Muscle layer of colon (tissue), 2 donors: ENCODE results near the gene CBLN1.
"Not testable (repeated sequence)": the region's sequence is repeated elsewhere in the genome, so short reads cannot be mapped to it uniquely, and the experiment has no call there.

Experiments used
- H3K27ac ChIP-seq: one replicate; pipeline ENCODE4 v1.7.0; 2013; ENCODE audit warnings: low read depth, mild to moderate bottlenecking, low read length, moderate library complexity
- H3K27me3 ChIP-seq, 2 donors: one replicate each; pipeline ENCODE4 v1.7.0; 2013; ENCODE audit warnings: low read length in 2 of 2, mild to moderate bottlenecking in 2 of 2; ENCODE audit not compliant: insufficient read depth in 2 of 2, control insufficient read depth in 1 of 2
- H3K36me3 ChIP-seq: one replicate; pipeline ENCODE4 v1.7.0; 2013; ENCODE audit warnings: mild to moderate bottlenecking, low read length; ENCODE audit not compliant: insufficient read depth
- H3K4me1 ChIP-seq: one replicate; pipeline ENCODE4 v1.7.0; 2013; ENCODE audit warnings: mild to moderate bottlenecking, low read length; ENCODE audit not compliant: insufficient read depth
- H3K4me3 ChIP-seq, 2 donors: one replicate each; pipeline ENCODE4 v1.7.0; 2013; ENCODE audit warnings: low read length in 2 of 2, low read depth in 1 of 2, mild to moderate bottlenecking in 1 of 2, moderate library complexity in 1 of 2
- H3K9ac ChIP-seq: one replicate; pipeline ENCODE4 v1.7.0; 2013; ENCODE audit warnings: low read length
- H3K9me3 ChIP-seq: one replicate; pipeline ENCODE4 v1.7.0; 2013; ENCODE audit warnings: mild to moderate bottlenecking, low read length
- donor health status: abdominal sarcoma.
- donor health status: Adenocarcinoma of cecum.

The CBLN1 gene

GRCh38 chr16:49260253-49260652, 21.4 kb downstream of the CBLN1 start:
- no peaks in the 10 kb centered on the region for H3K36me3 ChIP-seq
- no peak overlapping the region for H3K4me3 ChIP-seq
- no peak overlapping the region for H3K9ac ChIP-seq
- H3K27ac ChIP-seq, result no peak overlapping the region
- no peaks in the 10 kb centered on the region for H3K4me1 ChIP-seq
- H3K9me3 ChIP-seq, result no peaks in the 10 kb centered on the region
- no peaks in the 10 kb centered on the region for H3K27me3 ChIP-seq

DNA sequence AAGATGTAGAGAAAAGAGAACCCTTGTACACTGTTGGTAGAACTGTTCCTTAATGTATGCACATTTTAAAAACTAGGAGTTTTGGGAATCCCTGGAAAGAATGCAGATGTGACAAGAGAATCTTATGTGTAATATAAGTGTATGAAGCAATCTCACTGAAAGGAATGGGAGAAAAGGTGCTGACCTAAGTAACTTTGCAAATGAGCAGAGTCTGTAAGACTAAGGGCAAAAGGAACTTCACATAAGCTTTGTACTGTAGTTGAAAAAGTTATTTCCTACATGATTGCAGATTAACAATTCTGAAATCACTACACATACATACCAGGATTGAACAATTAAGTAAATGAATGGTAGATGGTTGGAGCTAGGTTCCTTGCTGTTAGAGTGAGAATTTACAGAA, 22.3 kb downstream of the CBLN1 start:
- Histone ChIP-seq H3K4me3 (no peak overlapping the region), H3K27me3 (no peaks in the 10 kb centered on the region), H3K27ac (no peak overlapping the region), H3K4me1 (no peaks in the 10 kb centered on the region), H3K36me3 (no peaks in the 10 kb centered on the region), H3K9me3 (no peaks in the 10 kb centered on the region), H3K9ac (no peak overlapping the region)

DNA sequence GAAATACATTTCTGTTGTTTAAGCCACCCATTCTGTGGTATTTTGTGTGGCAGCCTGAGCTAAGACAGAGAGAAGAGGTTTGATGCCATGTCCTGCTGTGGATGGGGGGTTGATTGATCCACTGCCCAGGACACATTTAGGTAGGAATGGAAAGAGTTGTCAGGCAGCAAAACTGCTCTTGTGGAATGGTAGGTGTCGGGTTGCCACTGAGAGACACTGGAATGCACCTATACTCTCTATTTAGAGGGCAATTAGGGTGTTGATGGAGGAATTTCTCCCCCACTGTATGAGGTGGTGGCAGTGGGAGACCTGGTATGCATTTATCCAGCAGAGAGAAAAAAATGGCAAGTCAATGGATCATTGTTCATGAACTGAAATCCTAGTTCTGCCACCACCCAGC, 30.9 kb downstream of the CBLN1 start:
- Histone ChIP-seq H3K9ac (no peak overlapping the region), H3K4me1 (no peaks in the 10 kb centered on the region), H3K36me3 (no peaks in the 10 kb centered on the region), H3K9me3 (no peaks in the 10 kb centered on the region), H3K4me3 (no peak overlapping the region), H3K27ac (no peak overlapping the region), H3K27me3 (no peaks in the 10 kb centered on the region)

- Histone ChIP-seq H3K9me3 (no peaks in the 10 kb centered on the region), H3K27ac (no peak overlapping the region), H3K4me1 (no peaks in the 10 kb centered on the region), H3K36me3 (no peaks in the 10 kb centered on the region), H3K27me3 (no peaks in the 10 kb centered on the region), H3K4me3 (no peak overlapping the region), H3K9ac (no peak overlapping the region)
Measured at GRCh38 chr16:49248227-49248626, 33.4 kb downstream of the CBLN1 start.

- Histone ChIP-seq H3K9ac (no peak overlapping the region), H3K36me3 (no peaks in the 10 kb centered on the region), H3K9me3 (no peaks in the 10 kb centered on the region), H3K4me1 (no peaks in the 10 kb centered on the region), H3K27me3 (no peaks in the 10 kb centered on the region), H3K27ac (no peak overlapping the region), H3K4me3 (no peak overlapping the region)
Measured at GRCh38 chr16:49236216-49236615, 45.4 kb downstream of the CBLN1 start.

- not testable (repeated sequence) for H3K9me3 ChIP-seq, H3K27ac ChIP-seq, H3K9ac ChIP-seq, H3K27me3 ChIP-seq, H3K4me1 ChIP-seq, H3K4me3 ChIP-seq, H3K36me3 ChIP-seq
Measured at GRCh38 chr16:49228335-49228734, 53.3 kb downstream of the CBLN1 start.
